ENCODE measurements around the gene DISP3.

Gene DISP3

GRCh38 chr1:11530731-11531311 is 51.9 kb downstream of the DISP3 start:
- DNase-seq: no peak

GRCh38 chr1:11531314-11531870 is 52.4 kb downstream of the DISP3 start:
- DNase-seq: no peak

GRCh38 chr1:11531943-11532342 is 53.0 kb downstream of the DISP3 start:
- no peak for DNase-seq

GRCh38 chr1:11533790-11534787 is 55.1 kb downstream of the DISP3 start:
- DNase-seq: no peak

DNA sequence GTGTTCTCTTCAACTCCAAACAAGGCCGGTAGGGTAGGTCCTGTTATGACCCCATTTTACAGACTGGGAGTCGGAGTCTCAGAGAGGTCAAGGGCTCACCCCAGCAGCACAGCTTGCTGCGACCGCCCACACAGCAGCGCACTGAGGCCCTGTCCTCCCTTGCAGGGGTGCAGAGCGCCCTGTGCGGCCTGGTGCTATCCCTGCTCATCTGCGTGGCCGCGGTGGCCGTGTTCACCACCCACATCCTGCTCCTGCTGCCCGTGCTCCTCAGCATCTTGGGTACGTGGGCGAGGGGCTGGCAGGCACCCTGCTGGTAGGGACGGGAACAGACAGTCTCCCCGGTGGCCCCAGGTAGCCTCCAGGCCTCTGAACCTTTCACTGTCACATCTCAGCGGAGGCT is 55.9 kb downstream of the DISP3 start:
- no peak for DNase-seq

DNA sequence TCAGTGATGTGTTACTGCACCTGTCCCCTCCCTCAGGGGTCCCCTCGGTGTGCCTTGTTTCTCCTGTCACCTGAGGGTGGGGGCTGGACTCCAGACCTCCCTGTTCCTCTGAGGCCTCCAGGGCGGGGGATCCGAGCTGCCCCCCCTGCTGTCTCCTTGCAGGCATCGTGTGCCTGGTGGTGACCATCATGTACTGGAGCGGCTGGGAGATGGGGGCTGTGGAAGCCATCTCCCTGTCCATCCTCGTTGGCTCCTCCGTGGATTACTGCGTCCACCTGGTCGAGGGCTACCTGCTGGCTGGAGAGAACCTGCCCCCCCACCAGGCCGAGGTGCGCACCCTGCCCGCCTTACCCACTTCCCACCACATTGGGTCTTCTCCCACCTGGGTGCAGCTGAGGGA is 56.4 kb downstream of the DISP3 start:
- DNase-seq: no peak

- DNase-seq: no peak
Measured at GRCh38 chr1:11535761-11536572, 57.0 kb downstream of the DISP3 start.

DNA sequence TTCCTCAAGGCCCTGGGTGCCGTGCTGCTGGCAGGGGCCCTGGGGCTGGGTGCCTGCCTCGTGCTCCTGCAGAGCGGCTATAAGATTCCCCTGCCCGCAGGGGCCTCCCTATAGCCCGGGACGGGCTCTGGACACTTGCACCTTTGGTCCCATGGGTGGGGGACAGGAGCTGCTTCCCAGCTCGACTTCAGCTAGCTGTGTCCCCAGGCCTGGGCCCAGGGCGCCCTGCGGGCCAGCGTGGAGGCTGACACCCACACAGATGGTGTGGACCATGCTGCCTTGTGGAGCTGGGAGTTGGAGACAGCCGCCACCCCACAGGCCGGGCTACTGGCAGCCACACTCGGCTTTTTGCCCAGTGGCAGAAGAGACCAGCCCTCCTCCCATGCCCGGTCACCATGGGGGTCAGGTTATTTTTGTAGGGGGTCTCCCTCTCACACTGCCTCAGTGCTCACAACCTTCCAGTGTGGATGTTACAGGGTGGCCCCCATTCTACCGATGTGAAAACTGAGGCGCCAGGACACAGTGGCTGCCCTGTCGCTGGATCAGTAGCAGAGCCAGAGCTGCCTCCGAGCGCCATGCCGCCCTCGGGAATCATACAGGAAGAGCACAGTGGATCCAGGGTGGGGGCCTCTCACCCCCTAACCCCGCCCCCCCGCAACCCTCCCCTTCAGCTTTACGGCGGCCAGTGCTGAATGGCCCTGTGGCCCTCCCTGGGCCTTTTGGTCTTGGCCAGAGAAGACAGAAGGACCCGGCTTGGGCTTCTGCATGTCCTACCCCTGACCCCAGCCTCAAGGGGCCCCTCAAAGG is 57.8 kb downstream of the DISP3 start:
- no peak for DNase-seq

GRCh38 chr1:11537380-11537764 is 58.4 kb downstream of the DISP3 start:
- DNase-seq: no peak

DNA sequence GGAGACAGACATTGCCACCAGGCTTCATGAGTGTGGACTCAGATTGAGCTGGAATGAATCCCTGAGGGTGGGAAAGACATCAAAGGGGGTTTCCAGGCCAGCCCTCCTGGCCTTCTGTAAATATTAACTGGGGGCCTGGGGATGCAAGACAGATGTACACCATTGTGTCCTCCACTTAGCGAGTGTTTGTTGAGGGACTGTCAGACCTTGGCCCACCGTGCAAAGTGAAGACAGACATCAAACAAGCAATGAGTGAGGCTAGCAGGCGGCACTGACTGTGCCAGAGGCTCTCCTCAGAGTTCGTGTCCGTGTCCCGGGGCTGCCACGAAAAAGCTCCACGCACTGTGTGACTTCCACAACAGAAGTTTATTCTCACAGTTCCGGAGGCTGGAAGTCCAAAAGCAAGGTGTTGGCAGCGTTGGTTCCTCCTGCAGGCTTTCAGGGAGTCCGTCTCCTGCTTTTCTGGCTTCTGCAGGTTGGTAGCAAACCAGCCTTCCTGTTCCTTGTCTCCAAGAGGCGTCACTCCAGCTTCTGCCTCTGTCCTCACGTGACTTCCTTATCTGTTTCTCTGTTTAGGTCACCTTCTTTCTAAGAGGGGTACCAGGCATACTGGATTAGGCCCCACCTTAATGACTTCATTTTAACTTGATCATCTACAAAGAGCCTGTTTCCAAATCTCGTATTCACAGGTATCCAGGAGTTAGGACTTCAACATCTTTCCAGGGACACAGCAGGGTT is 59.1 kb downstream of the DISP3 start:
- DNase-seq: no peak

GRCh38 chr1:11538886-11539285 is 59.9 kb downstream of the DISP3 start:
- DNase-seq: no peak

GRCh38 chr1:11539850-11540772 is 61.2 kb downstream of the DISP3 start:
- DNase-seq: no peak

DNA sequence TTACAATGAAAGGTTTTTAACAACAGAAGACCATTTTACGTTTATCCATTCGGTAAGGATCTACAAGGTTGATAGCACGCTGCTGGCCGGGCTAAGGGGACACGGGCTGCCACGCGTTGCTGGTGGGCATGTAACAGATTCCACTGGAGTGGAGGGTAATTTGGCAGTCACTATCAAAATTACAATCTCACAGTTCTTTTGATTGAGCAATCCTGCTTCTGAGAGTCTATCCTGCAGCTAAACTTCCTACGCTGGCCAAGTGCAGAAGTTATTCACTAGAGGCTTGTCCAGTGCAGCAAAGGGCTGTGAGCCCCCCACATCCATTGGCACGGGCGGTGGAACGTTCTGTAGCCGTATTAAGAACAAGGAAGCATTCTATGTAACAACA is 61.8 kb downstream of the DISP3 start:
- DNase-seq: no peak

- no peak for DNase-seq
Measured at GRCh38 chr1:11541236-11541635, 62.3 kb downstream of the DISP3 start.

DNA sequence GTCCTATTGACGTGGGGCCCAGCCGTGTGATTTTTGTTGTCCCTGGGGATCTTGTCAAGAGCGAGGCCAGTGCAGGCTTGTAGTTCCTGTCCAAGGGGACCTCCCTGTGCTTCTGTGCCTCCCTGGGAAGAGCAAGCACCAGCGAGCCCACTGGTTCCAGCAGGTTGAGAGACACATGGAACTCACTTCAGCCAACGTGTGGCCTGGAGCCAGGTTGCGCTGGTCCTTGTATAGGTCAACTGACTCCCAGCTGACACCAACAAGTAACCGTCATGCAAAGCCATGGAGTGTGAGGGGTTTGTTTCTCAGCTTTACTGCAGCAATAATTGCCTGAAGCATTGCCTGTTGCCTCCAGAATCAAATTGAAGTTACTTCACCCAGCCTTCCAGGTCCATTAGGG is 63.0 kb downstream of the DISP3 start:
- DNase-seq: no peak

DNA sequence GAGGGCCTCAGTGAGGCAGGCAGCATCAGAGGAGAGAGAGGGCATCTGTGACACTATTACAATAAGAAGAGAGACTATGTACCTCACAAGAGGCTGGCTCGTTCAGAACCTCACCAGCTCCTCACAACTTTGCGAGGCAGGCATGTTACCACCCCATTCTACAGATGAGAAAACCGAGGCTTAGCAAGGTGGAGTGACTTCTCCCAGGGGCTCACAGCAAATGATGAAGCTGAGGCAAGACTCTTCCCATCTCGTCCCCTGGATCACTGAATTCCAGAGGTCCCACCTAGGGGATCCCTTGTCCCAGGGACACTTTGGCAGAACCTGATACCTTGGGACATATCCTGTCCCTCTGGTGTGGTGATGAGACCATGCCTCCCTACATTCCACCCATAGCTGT is 64.4 kb downstream of the DISP3 start:
- no peak for DNase-seq

GRCh38 chr1:11543796-11544195 is 64.8 kb downstream of the DISP3 start:
- DNase-seq: no peak

DNA sequence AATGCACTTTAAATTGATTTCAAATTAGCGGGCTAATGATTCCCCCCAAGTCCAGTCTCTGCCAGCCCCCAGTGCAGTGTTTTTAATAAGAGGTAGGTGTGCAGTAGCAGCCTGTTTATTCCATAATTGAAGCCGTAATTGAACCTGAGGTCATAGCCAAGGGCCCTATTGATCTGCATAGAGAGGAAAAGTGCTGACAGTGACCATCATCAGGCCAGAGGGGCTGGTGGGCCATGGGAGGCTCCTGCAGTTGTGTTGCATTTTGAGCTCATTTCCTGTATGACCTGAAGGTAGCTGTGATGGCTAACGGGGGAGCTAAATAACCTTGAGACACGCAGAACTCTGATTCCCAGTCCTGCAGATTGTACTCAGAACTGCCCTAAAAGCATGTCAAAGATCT is 67.5 kb downstream of the DISP3 start:
- DNase-seq: no peak

- peak; percentile 57 for DNase-seq
Measured at GRCh38 chr1:11550664-11551283, 71.8 kb downstream of the DISP3 start.

GRCh38 chr1:11558276-11558675 is 79.3 kb downstream of the DISP3 start:
- DNase-seq: no peak
